Activated gamma-delta T cell (primary cell): Measurements from ENCODE around the gene PTGR1.
A peak's percentile ranks its signal among the peaks of the same experiment; 100 is the strongest.

Experiments used
- DNase-seq: peaks from one replicate; lab custom pipeline; 2025; lab: John Stamatoyannopoulos, UW

PTGR1 gene

DNA sequence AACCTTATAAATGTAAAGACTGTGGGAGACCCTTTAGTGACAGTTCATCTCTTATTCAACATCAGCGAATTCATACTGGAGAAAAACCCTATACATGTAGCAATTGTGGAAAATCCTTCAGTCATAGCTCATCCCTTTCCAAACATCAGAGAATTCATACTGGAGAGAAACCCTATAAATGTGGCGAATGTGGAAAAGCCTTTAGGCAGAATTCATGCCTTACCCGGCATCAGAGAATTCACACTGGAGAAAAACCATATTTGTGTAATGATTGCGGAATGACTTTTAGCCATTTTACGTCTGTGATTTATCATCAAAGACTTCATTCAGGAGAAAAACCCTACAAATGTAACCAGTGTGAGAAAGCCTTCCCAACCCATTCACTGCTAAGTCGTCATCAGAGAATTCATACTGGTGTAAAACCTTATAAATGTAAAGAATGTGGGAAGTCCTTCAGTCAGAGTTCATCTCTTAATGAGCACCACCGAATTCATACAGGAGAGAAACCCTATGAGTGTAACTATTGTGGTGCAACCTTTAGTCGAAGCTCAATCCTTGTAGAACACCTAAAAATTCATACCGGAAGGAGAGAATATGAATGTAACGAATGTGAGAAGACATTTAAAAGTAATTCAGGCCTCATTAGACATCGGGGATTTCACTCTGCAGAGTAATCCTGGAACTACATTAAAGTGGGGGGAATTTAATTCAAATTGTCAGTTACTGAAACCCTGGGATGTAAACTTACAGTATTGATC lies 56.8 kb downstream of the PTGR1 start:
- no peak for DNase-seq

DNA sequence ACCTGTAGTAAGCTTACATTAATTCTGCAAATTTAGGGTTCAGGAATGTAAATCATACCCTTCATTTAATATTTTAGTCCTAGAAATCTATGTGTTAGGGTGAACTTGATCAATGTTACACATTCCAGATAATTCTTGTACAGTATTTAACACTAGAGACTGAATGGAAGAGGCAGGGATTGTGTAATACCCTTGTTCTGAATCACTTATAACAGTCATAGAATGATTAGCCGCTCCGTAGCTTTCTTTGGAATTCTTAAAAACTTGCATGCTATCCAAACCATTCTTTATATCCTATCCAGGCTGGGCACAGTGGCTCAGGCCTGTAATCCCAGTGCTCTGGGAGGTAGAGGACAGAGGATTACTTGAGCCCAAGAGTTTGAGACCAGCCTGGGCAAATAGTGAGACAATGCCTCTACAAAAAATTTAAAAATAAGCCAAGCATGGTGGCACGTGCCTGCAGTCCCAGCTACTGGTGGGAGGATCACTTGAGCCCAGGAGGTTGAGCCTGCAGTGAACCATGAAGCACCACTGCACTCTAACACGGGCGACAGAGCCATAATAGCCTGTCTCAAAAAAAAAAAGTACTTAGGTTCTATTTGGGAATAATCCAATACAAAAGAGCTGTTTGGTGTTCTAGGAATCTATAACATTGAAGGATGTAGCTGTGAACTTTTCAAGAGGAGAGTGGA lies 66.2 kb downstream of the PTGR1 start:
- no peak for DNase-seq

DNA sequence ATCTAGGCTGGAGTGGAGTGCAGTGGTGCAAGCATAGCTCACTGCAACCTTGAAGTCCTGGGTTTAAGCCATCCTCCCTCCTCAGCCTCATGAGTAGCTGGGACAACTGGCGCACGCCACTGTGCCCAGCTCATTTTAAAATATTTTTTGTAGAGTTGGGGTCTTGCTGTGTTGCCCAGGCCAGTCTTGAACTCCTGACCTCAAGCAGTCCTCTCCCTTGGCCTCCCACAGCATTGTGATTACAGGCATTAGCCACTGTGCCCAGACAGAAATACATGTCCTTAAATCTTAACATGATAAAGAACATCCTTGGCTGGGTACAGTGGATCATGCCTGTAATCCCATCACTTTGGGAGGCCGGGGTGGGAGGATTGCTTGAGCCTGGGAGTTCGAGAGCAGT lies 67.7 kb downstream of the PTGR1 start:
- DNase-seq, result no peak

DNA sequence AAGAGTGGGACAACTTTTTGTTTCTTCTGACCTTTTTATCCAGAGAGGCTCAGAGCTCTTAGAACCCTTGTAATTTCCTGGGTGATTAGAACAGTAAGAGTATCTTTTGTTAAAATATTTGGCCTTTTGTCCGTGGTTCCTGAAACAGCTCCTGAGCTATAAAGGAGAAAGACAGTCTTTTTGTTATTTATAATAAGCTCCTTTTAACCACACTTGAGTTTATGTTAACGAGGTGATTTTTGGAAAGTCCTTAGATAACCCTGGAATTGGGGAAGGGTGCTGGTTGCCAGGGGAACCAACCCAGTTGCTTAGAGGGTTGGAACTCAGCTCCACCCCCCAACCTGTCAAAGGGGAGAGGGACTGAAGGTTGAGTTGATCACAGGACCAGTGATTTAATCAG lies 69.7 kb downstream of the PTGR1 start:
- DNase-seq, result no peak

DNA sequence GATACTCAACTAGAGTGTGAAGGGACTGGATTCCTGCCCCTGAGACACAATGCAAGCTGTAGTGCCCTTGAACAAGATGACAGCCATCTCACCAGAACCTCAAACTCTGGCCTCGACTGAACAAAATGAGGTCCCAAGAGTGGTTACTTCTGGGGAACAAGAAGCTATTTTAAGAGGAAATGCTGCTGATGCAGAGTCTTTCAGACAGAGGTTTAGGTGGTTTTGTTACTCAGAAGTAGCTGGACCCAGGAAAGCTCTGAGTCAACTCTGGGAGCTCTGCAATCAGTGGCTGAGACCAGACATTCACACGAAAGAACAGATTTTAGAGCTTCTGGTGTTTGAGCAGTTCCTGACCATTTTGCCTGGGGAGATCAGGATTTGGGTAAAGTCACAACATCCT lies 72.1 kb downstream of the PTGR1 start:
- DNase-seq, result no peak

DNA sequence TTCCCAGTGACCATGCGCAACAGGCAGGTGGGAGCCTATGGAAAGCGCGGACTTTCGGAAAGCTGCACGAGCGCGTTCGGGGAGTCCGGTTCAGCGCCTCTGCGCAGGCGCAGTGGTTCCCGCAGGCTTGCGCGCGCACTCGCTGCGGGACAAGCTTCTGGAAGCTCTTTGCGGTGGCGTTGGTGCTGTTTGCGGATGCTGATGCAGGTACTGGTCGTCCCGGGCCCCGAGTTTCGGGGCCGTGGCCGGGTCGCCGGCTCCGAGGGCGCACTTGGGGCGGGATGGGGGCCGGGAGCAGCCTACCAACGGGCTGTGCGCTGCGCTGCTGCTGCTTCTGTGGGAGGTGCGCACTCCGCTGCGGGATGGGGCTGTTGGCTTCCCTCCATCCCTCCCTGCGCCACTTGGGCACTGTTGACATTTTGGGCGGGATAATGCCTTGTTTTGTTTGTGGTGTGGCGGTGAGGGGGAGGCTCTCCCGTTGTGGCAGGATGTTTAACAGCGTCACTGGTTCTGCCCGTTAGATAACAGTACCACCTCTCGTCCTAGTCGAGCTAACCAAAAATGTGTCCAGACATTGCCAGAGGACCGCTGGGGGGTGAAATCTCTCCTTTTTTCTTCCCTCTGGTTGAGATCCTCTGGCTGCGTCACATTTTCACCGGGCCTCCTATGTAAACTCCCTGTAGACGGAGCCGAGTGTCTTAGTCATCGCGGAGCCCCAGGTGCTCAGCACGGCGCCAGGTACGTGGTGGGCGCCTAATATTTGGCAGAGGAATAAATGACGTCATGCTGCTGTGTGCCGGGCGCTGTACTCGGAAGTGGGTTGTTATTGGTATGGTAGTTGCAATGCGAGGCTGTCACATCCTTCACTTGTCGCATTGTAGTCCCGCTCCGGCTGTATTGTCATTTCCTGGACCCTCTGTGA lies 74.1 kb downstream of the PTGR1 start, which contains the start of gene ZNF483:
ZNF483 (plus strand) TSS at position 124 of the 922 bp plus-strand sequence. CDS start 2,217 bp downstream, outside the sequence.
- DNase-seq, result peak; percentile 43

DNA sequence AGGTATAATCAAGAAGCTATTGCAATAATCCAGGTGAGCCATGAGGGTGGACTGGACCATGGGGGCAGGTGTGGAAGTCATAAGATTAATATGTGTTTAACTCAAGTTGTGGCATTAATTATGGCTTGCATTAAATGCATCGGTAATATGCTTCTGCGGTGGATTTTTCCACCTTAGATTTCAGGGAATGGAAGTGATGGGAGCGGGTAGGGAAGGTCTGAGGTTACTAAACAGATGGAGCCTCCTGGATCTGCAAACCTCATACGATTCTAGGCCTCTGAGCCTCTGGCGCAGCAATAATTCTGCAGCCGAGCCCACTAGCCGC lies 74.8 kb downstream of the PTGR1 start:
- DNase-seq, result no peak

DNA sequence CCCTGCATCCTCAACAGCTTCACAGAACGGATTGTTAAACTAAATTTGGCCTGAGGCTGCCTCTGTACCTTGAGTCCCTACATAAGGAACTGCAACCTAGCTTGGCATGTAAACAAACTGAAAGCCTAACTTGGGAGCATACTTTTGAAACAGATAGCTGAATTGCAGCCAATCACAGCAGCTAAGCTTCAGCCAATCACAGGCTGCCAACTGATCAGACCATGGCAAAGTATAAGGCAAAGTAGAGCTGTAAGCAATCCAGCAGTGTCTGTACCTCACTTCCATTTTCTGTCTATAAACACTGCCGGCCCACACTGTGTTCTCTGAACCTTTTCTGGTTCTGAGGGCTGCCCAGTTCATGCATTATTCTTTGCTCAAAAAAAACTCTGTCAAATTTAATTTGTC lies 83.4 kb downstream of the PTGR1 start:
- no peak for DNase-seq

DNA sequence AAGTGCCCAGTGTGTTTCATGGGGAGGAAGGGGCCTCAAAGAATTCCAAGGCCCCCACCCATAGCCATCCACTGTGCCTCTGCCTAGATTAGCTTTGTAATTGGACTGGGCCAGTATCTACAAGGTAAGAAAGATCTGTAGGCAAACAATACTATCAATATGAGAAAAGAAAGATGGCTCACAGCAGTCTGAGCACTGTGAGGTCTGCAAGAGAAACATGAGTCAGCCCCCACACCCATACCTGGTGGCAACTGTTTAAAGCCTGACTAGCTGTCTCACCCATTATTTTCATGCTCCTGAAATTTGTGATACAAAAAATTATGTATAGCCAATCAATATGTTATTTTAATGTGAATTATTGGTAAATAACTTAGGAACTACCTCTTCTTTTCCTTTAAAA lies 84.5 kb downstream of the PTGR1 start:
- no peak for DNase-seq
